Hepatocyte (in vitro differentiated cells): Measurements from ENCODE around the gene LEMD3.

Experiments used
- EZH2 ChIP-seq: fragments of 200-600 bp; sonication (generic); IDR thresholded peaks from 2 replicates; pipeline ENCODE4 v1.6.1; 2016; ENCODE audit warnings: antibody characterized with exemption, mild to moderate bottlenecking, borderline replicate concordance
- EZH2phosphoT487 ChIP-seq: fragments of 200-600 bp; sonication (generic); IDR thresholded peaks from one replicate; pipeline ENCODE4 v1.6.1; 2018; ENCODE audit warnings: antibody characterized with exemption, mild to moderate bottlenecking, low read depth, moderate library complexity; ENCODE audit not compliant: unreplicated experiment, severe bottlenecking
- TF ChIP-seq, protein P1 (sequence below): fragments of 200-600 bp; sonication (generic); IDR thresholded peaks from 2 replicates; pipeline ENCODE4 v1.5.1; 2016; ENCODE audit warnings: antibody characterized with exemption, mild to moderate bottlenecking; ENCODE audit not compliant: poor library complexity

DNA sequence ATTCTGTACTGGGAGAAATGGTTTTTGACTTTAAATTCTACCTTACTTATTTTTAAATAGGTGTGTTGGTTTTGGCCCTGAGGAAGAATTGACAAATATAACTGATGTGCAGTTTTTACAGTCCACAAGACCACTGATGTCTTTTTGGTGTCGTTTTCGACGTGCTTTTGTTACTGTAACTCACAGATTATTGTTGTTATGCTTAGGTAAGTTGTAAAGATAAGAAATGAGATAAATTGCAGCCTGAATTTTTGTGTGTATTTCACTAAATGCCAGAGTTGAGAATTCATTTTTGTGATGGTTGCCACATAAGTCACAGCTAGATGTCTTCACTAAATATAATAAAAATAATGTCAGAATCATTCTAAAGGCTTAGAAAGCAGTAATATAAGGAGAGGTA is 69.2 kb downstream of the LEMD3 start:
- TF ChIP-seq EZH2 (no peak), EZH2phosphoT487 (no peak)
- TF ChIP-seq, protein P1, sequence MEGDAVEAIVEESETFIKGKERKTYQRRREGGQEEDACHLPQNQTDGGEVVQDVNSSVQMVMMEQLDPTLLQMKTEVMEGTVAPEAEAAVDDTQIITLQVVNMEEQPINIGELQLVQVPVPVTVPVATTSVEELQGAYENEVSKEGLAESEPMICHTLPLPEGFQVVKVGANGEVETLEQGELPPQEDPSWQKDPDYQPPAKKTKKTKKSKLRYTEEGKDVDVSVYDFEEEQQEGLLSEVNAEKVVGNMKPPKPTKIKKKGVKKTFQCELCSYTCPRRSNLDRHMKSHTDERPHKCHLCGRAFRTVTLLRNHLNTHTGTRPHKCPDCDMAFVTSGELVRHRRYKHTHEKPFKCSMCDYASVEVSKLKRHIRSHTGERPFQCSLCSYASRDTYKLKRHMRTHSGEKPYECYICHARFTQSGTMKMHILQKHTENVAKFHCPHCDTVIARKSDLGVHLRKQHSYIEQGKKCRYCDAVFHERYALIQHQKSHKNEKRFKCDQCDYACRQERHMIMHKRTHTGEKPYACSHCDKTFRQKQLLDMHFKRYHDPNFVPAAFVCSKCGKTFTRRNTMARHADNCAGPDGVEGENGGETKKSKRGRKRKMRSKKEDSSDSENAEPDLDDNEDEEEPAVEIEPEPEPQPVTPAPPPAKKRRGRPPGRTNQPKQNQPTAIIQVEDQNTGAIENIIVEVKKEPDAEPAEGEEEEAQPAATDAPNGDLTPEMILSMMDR = no peak
